HG03175 (cell line): ENCODE measurements around the gene EPHB1.

Experiments
- ATAC-seq: cut with Tn5 transposase; IDR thresholded peaks from one replicate; pipeline ENCODE4 v1.9.1; 2021; ENCODE audit warnings: mild to moderate bottlenecking, moderate library complexity; ENCODE audit not compliant: unreplicated experiment

Gene EPHB1

DNA sequence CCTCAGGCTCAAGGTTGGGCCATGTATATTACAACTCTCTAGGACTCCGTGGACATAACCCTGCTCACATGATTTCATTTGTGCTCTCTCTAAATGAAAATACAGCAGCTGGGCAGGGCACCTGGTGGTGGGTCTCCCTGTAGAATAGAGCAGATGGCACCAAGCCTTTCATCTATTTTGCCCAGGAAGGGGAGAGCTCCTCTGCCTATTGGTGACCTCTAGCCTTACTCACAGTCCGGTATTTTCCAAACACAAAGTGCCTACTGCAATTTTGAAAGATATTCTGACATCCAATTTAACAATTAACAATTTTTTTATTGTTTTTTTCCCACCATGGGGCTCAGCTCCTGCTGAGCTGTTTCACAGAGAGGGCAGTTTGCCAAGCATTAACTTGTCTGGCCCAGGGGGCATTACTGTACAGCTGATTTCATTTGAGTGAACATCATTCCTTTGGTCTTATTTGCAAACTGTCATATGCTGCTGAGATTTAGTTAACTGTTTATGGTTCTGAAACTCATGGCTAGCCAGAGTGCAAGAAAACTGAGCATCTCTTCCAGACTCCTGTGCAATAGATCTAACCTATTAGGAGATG lies 474.0 kb downstream of the EPHB1 start:
- ATAC-seq: no peak

DNA sequence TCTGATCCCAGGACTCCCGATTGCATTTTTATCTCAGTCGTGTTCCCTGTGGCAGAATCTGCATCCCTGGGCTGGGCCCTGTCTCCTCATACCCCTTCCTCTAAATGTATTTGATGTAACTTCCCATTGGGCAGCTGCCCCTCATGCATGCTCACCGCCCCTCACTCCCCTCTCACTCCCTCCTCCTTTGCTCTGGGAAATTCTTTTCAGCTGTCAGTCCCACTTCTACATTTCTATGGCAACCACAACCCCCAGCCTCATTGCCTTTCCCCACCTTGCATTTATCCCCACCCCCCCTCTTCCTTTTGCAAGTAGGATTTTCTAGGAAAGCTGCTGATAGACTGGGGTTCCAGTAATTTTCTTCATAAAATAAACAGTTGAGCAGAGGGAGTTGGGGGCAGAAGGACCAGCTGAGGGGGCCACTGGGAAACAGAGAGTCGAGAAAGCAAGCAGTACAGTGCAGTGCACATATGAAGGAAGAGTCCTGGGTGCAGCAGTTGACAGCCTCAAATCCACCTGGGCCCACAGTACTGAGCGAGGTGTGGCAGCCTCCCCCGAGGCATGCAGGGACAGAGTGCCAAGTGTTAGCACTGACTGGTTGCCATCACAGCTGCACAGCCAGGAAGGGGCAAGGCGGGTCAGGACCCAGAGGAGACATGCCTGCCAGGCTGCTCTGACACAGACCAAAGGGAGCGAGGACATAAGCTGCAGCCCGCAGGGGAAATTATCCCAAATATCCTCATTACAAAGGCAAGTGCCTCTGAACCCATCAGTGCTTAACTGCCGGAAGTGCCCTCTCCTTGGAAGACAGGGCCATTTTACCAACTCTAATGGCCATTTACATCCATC lies 476.3 kb downstream of the EPHB1 start:
- no peak for ATAC-seq

DNA sequence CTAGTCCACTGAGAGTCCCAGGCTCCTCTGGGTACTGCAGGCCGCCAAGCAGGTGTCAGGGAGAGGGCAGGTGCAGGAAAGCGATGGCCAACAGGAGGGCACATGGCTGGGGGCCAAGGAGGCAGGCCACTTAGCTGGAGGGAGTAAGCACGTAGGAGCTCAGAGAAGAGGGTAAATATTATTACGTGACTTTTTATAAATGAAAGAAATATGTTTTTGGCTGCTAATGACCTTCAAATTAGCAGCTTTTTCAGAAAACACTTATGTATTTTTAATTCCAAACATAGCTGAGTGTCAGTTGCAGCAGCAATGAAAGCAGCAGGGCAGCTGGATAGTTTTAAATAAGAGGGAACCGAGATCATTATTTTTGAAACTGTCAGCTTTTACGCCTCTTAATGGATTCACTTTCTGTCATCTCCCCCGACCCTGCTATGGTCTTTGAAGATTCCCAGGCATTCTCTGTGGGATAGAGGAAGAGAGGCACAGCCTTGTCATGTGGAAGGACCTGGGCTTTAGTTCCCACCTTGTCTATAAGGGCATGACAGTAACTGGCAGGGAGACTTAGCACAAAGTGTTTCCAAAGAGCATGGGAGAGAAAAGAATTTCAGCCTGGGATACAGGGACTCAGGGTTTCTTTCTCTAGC lies 477.1 kb downstream of the EPHB1 start:
- ATAC-seq: no peak

DNA sequence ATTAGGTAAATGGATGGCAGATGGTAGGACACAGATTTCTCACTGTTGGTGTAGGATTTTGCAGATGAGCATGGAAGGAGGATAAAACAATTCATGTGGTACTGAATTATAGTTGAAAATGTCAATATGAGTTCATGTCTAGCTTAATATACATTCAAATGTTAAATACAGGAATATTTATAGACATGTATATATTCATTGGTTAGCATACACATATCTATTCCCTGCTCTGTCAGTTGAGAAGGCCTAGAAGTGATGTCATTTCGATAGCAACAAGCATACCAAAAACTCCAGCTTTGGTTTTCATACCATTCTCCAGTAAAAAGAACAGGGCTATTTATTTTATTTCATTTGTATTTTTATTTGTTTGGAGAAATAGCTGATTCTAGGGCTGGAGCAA lies 497.1 kb downstream of the EPHB1 start:
- ATAC-seq: no peak

DNA sequence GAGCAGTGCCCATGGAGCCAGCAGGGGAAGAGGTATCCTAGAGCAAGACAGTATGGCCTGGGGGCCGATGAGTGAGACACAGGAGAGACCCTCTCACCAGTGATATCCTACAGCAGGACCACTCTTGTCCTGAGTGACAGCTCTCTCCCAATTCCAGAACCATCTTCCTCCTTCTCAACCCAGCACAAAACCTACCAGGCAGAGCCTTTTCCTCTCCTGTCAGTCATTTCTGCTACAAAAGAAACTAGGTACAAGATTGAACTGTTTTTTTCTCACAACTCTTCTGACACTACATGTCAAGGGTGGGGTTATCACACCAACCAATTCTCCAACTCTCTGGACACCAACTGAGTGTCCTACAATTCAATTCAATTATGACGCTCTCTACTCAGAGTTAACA lies 506.6 kb downstream of the EPHB1 start:
- ATAC-seq: no peak

DNA sequence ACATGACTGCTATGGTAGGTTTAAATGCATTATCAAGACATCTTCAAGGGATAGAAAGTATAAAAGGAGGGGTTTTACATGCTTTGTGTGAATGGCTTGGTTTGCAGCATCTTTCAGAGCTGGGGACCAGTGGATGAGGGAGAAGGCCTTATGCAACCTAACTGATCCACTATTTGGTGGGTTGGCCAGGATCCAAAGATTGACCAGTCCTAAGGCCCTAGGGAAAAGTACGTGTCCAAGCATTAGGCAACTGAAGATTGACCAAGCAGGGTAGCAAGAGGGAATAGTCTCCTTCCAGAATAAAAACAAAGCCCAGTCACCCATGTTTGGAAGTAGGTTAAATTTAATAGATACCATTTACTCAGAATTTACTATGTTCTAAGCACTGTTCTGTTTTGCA lies 509.3 kb downstream of the EPHB1 start:
- no peak for ATAC-seq
